Measurements from ENCODE around the gene PPM1A.
"Not testable (repeated sequence)": the region's sequence is repeated elsewhere in the genome, so short reads cannot be mapped to it uniquely, and the experiment has no call there.

PPM1A gene

GRCh38 chr14:60315196-60315990 is 66.4 kb downstream of the PPM1A start:
- Histone ChIP-seq H3K4me1 (ENCODE audit: control insufficient read depth, low read depth, low read length) (peaks cover 25% of the 10 kb centered on the region), H3K9ac (ENCODE audit: low read length) (no peak overlapping the region), H3K36me3 (ENCODE audit: control insufficient read depth, insufficient read depth, low read length) (no peaks in the 10 kb centered on the region), H3K79me1 (ENCODE audit: low read length) (no peaks in the 10 kb centered on the region), H3K4me3 (ENCODE audit: low read length) (no peak overlapping the region), H2AK5ac (ENCODE audit: low read length) (peak overlapping the region; percentile 67), H3K27me3 (ENCODE audit: insufficient read depth, low read length, poor library complexity) (no peaks in the 10 kb centered on the region), H3K56ac (ENCODE audit: low read length) (peak overlapping the region; percentile 62), H2BK120ac (ENCODE audit: low read depth, low read length) (peak overlapping the region; percentile 48), H3K23ac (ENCODE audit: low read length) (no peak overlapping the region), H3K18ac (ENCODE audit: low read length) (no peak overlapping the region), H3K79me2 (ENCODE audit: control insufficient read depth, insufficient read depth, low read length) (no peaks in the 10 kb centered on the region), H4K8ac (ENCODE audit: low read depth, low read length) (no peak overlapping the region), H4K5ac (ENCODE audit: low read length) (peak overlapping the region; percentile 65), H3K4ac (ENCODE audit: low read depth, low read length) (peak overlapping the region; percentile 42), H2BK15ac (replicated peaks; ENCODE audit: low read depth) (no peak overlapping the region), H3K27ac (ENCODE audit: low read depth, low read length) (peak overlapping the region; percentile 18), H3K4me2 (ENCODE audit: low read length) (no peak overlapping the region), H2BK5ac (ENCODE audit: low read length) (peak overlapping the region; percentile 86)
- peak; percentile 93 for DNase-seq
- no CpG with 5 or more reads among the region's 8 CpGs for WGBS (ENCODE audit: extremely low coverage, insufficient coverage, low lambda C conversion rate)

- Histone ChIP-seq H3K79me2 (ENCODE audit: control insufficient read depth, insufficient read depth, low read length) (no peaks in the 10 kb centered on the region), H3K18ac (ENCODE audit: low read length) (no peak overlapping the region), H3K9ac (ENCODE audit: low read length) (no peak overlapping the region), H3K4ac (ENCODE audit: low read depth, low read length) (no peak overlapping the region), H3K23ac (ENCODE audit: low read length) (no peak overlapping the region), H2AK5ac (ENCODE audit: low read length) (no peak overlapping the region), H3K4me1 (ENCODE audit: control insufficient read depth, low read depth, low read length) (peaks cover 22% of the 10 kb centered on the region), H3K4me2 (ENCODE audit: low read length) (no peak overlapping the region), H2BK120ac (ENCODE audit: low read depth, low read length) (no peak overlapping the region), H2BK5ac (ENCODE audit: low read length) (no peak overlapping the region), H3K27ac (ENCODE audit: low read depth, low read length) (no peak overlapping the region), H3K4me3 (ENCODE audit: low read length) (no peak overlapping the region), H3K36me3 (ENCODE audit: control insufficient read depth, insufficient read depth, low read length) (no peaks in the 10 kb centered on the region), H4K8ac (ENCODE audit: low read depth, low read length) (no peak overlapping the region), H3K79me1 (ENCODE audit: low read length) (no peaks in the 10 kb centered on the region), H3K27me3 (ENCODE audit: insufficient read depth, low read length, poor library complexity) (no peaks in the 10 kb centered on the region), H2BK15ac (replicated peaks; ENCODE audit: low read depth) (no peak overlapping the region), H4K5ac (ENCODE audit: low read length) (no peak overlapping the region), H3K56ac (ENCODE audit: low read length) (peak overlapping the region; percentile 40)
- peak; percentile 51 for DNase-seq
- WGBS (ENCODE audit: extremely low coverage, insufficient coverage, low lambda C conversion rate), result no CpG with 5 or more reads among the region's 4 CpGs
These were observed 68.6 kb downstream of the PPM1A start for GRCh38 chr14:60317609-60318008.

- H2AK5ac ChIP-seq (ENCODE audit: low read length); H3K27ac ChIP-seq (ENCODE audit: low read depth, low read length); H2BK120ac ChIP-seq (ENCODE audit: low read depth, low read length); H2BK5ac ChIP-seq (ENCODE audit: low read length); H3K18ac ChIP-seq (ENCODE audit: low read length); H3K27me3 ChIP-seq (ENCODE audit: insufficient read depth, low read length, poor library complexity); H3K23ac ChIP-seq (ENCODE audit: low read length); H3K56ac ChIP-seq (ENCODE audit: low read length); H3K79me2 ChIP-seq (ENCODE audit: control insufficient read depth, insufficient read depth, low read length); H3K79me1 ChIP-seq (ENCODE audit: low read length); H3K4me3 ChIP-seq (ENCODE audit: low read length); H4K5ac ChIP-seq (ENCODE audit: low read length); DNase-seq; H4K8ac ChIP-seq (ENCODE audit: low read depth, low read length); H3K36me3 ChIP-seq (ENCODE audit: control insufficient read depth, insufficient read depth, low read length); H3K4me2 ChIP-seq (ENCODE audit: low read length); H2BK15ac ChIP-seq (replicated peaks; ENCODE audit: low read depth); H3K4ac ChIP-seq (ENCODE audit: low read depth, low read length); H3K9ac ChIP-seq (ENCODE audit: low read length): not testable (repeated sequence)
- peaks cover 14% of the 10 kb centered on the region for H3K4me1 ChIP-seq (ENCODE audit: control insufficient read depth, low read depth, low read length)
- WGBS (ENCODE audit: extremely low coverage, insufficient coverage, low lambda C conversion rate), result no CpG with 5 or more reads among the region's 3 CpGs
These were observed 71.8 kb downstream of the PPM1A start for GRCh38 chr14:60320860-60321259.

GRCh38 chr14:60323199-60323896 is 74.3 kb downstream of the PPM1A start:
- Histone ChIP-seq H3K9ac (ENCODE audit: low read length) (no peak overlapping the region), H2AK5ac (ENCODE audit: low read length) (no peak overlapping the region), H4K5ac (ENCODE audit: low read length) (no peak overlapping the region), H3K4ac (ENCODE audit: low read depth, low read length) (no peak overlapping the region), H3K4me2 (ENCODE audit: low read length) (no peak overlapping the region), H3K4me1 (ENCODE audit: control insufficient read depth, low read depth, low read length) (no peaks in the 10 kb centered on the region), H3K36me3 (ENCODE audit: control insufficient read depth, insufficient read depth, low read length) (no peaks in the 10 kb centered on the region), H3K27me3 (ENCODE audit: insufficient read depth, low read length, poor library complexity) (no peaks in the 10 kb centered on the region), H2BK15ac (replicated peaks; ENCODE audit: low read depth) (no peak overlapping the region), H3K27ac (ENCODE audit: low read depth, low read length) (no peak overlapping the region), H3K79me1 (ENCODE audit: low read length) (no peaks in the 10 kb centered on the region), H3K79me2 (ENCODE audit: control insufficient read depth, insufficient read depth, low read length) (no peaks in the 10 kb centered on the region), H3K18ac (ENCODE audit: low read length) (no peak overlapping the region), H2BK5ac (ENCODE audit: low read length) (no peak overlapping the region), H3K4me3 (ENCODE audit: low read length) (no peak overlapping the region), H3K56ac (ENCODE audit: low read length) (peak overlapping the region; percentile 20), H2BK120ac (ENCODE audit: low read depth, low read length) (no peak overlapping the region), H3K23ac (ENCODE audit: low read length) (no peak overlapping the region), H4K8ac (ENCODE audit: low read depth, low read length) (no peak overlapping the region)
- no CpG with 5 or more reads among the region's 14 CpGs for WGBS (ENCODE audit: extremely low coverage, insufficient coverage, low lambda C conversion rate)
- no peak for DNase-seq

- no peak overlapping the region for H2BK120ac ChIP-seq (ENCODE audit: low read depth, low read length)
- H3K9ac ChIP-seq (ENCODE audit: low read length), result no peak overlapping the region
- no peaks in the 10 kb centered on the region for H3K79me2 ChIP-seq (ENCODE audit: control insufficient read depth, insufficient read depth, low read length)
- no peaks in the 10 kb centered on the region for H3K27me3 ChIP-seq (ENCODE audit: insufficient read depth, low read length, poor library complexity)
- no peak for DNase-seq
- H3K23ac ChIP-seq (ENCODE audit: low read length), result no peak overlapping the region
- no peak overlapping the region for H4K5ac ChIP-seq (ENCODE audit: low read length)
- no peak overlapping the region for H3K4me2 ChIP-seq (ENCODE audit: low read length)
- no peak overlapping the region for H3K27ac ChIP-seq (ENCODE audit: low read depth, low read length)
- no peak overlapping the region for H3K4me3 ChIP-seq (ENCODE audit: low read length)
- no peaks in the 10 kb centered on the region for H3K36me3 ChIP-seq (ENCODE audit: control insufficient read depth, insufficient read depth, low read length)
- H3K79me1 ChIP-seq (ENCODE audit: low read length), result no peaks in the 10 kb centered on the region
- no peak overlapping the region for H2BK5ac ChIP-seq (ENCODE audit: low read length)
- H3K18ac ChIP-seq (ENCODE audit: low read length), result no peak overlapping the region
- H2AK5ac ChIP-seq (ENCODE audit: low read length), result no peak overlapping the region
- WGBS (ENCODE audit: extremely low coverage, insufficient coverage, low lambda C conversion rate), result no CpG with 5 or more reads among the region's 2 CpGs
- H2BK15ac ChIP-seq (replicated peaks; ENCODE audit: low read depth), result no peak overlapping the region
- no peak overlapping the region for H3K4ac ChIP-seq (ENCODE audit: low read depth, low read length)
- no peaks in the 10 kb centered on the region for H3K4me1 ChIP-seq (ENCODE audit: control insufficient read depth, low read depth, low read length)
- no peak overlapping the region for H3K56ac ChIP-seq (ENCODE audit: low read length)
- H4K8ac ChIP-seq (ENCODE audit: low read depth, low read length), result no peak overlapping the region
These were observed 75.8 kb downstream of the PPM1A start for GRCh38 chr14:60324837-60325236.

All from mesendoderm (in vitro differentiated cells).